GM18861 (cell line): Measurements from ENCODE around the gene LRRC38.
"Not testable (repeated sequence)": the region's sequence is repeated elsewhere in the genome, so short reads cannot be mapped to it uniquely, and the experiment has no call there.

Experiments used
- ATAC-seq: cut with Tn5 transposase; IDR thresholded peaks from one replicate; pipeline ENCODE4 v1.9.1; 2021; ENCODE audit not compliant: unreplicated experiment

The LRRC38 gene

GRCh38 chr1:13465515-13465914 is 48.3 kb downstream of the LRRC38 start:
- ATAC-seq, result no peak

GRCh38 chr1:13462682-13463081 is 51.1 kb downstream of the LRRC38 start:
- ATAC-seq, result no peak

- no peak for ATAC-seq
Observed at GRCh38 chr1:13461977-13462376, 51.8 kb downstream of the LRRC38 start.

- ATAC-seq, result no peak
Observed at GRCh38 chr1:13456904-13457532, 56.8 kb downstream of the LRRC38 start.

- ATAC-seq, result no peak
Observed at GRCh38 chr1:13451399-13451965, 62.3 kb downstream of the LRRC38 start.

GRCh38 chr1:13450204-13450603 is 63.6 kb downstream of the LRRC38 start:
- ATAC-seq, result no peak

- ATAC-seq, result no peak
Observed at GRCh38 chr1:13443335-13443979, 70.3 kb downstream of the LRRC38 start.

- ATAC-seq, result not testable (repeated sequence)
Observed at GRCh38 chr1:13439104-13439783, 74.6 kb downstream of the LRRC38 start.

- no peak for ATAC-seq
Observed at GRCh38 chr1:13435458-13435857, 78.3 kb downstream of the LRRC38 start.

GRCh38 chr1:13433694-13434358 is 80.0 kb downstream of the LRRC38 start:
- ATAC-seq, result not testable (repeated sequence)

GRCh38 chr1:13432251-13432650 is 81.6 kb downstream of the LRRC38 start:
- ATAC-seq, result no peak

GRCh38 chr1:13430495-13430894 is 83.3 kb downstream of the LRRC38 start:
- no peak for ATAC-seq
